GM23338 (cell line): ENCODE results near the gene TTBK2.

ENCODE experiments used
- CREB1 ChIP-seq: fragments of 250-450 bp; sonication (Bioruptor Pico); IDR thresholded peaks from 2 replicates; pipeline ENCODE4 v1.5.0; 2020; ENCODE audit warnings: low read depth, mild to moderate bottlenecking, moderate library complexity
- CTCF ChIP-seq, 2 experiments: fragments of 200-600 bp in 1 of 2; sonication (generic) in 1 of 2; conservative IDR thresholded peaks; 2 replicates each; pipeline versions ENCODE4 v1.5.1 to v1.6.1; 2016 to 2017; ENCODE audit warnings: antibody characterized with exemption in 2 of 2, low read depth in 2 of 2, mild to moderate bottlenecking in 2 of 2, moderate library complexity in 1 of 2
- EZH2phosphoT487 ChIP-seq: fragments of 200-600 bp; sonication (generic); IDR thresholded peaks from one replicate; pipeline ENCODE4 v1.8.1; 2018; ENCODE audit warnings: antibody characterized with exemption; ENCODE audit not compliant: unreplicated experiment
- ZNF331 ChIP-seq: fragments of 250-450 bp; sonication (Bioruptor Pico); IDR thresholded peaks from 2 replicates; pipeline ENCODE4 v1.5.0; 2020; ENCODE audit warnings: low read depth, mild to moderate bottlenecking, moderate library complexity

- TF ChIP-seq CTCF (conservative IDR thresholded peaks at IDR 0.05; ENCODE audit: low read depth in 2 of 2) (no peak), CREB1 (CRISPR knock-in tag) (no peak), ZNF331 (CRISPR knock-in tag) (no peak), EZH2phosphoT487 (no peak)
These were observed 117.1 kb downstream of the TTBK2 start for GRCh38 chr15:42803436-42803835.
